CD4-positive, alpha-beta T cell (primary cell): ENCODE results near the gene RNF227. TPM values are rescaled to one million over a fixed set of nuclear protein-coding genes. Genes with fewer than 3 reads are reported as not detected.

Experiments
- ATAC-seq: fragments of 200-7000 bp; cut with Tn5 transposase; one replicate; pipeline ENCODE4 v1.10.0; 2022; ENCODE audit warnings: mild to moderate bottlenecking; ENCODE audit not compliant: poor library complexity
- CTCF ChIA-PET: fragments of 350-600 bp; sonication (Branson Sonifier 250); formaldehyde crosslinking; loops from one replicate; lab custom pipeline; 2021; ENCODE audit warnings: antibody characterized with exemption, inconsistent platforms; lab: Charles Lee
- POLR2A ChIA-PET: fragments of 350-600 bp; sonication (Branson Sonifier 250); formaldehyde crosslinking; loops from one replicate; lab custom pipeline; 2021; ENCODE audit warnings: antibody characterized with exemption, inconsistent platforms; lab: Charles Lee
- DNase-seq, 14 experiments: peaks; one replicate each; pipeline ENCODE4 v3.0.0-alpha.2; 2013 to 2020; ENCODE audit warnings: mixed read lengths in 2 of 14
- H3K27ac ChIP-seq, 2 donors: one replicate each; pipeline versions ENCODE4 v1.5.1 to v1.7.0; 2013; ENCODE audit warnings: low read length in 2 of 2, low read depth in 1 of 2, mild to moderate bottlenecking in 1 of 2
- H3K27me3 ChIP-seq, 2 experiments: 1 replicate in 1 of 2; 2 replicates in 1 of 2; pipeline versions ENCODE4 v1.6.1 to v1.7.0; 2013; ENCODE audit warnings: low read length in 2 of 2, control low read depth in 1 of 2, mild to moderate bottlenecking in 1 of 2, moderate library complexity in 1 of 2; ENCODE audit not compliant: insufficient read depth in 2 of 2, control insufficient read depth in 1 of 2
- H3K36me3 ChIP-seq: one replicate; pipeline ENCODE4 v1.6.1; 2013; ENCODE audit warnings: low read length, control low read depth; ENCODE audit not compliant: insufficient read depth
- H3K4me1 ChIP-seq: one replicate; pipeline ENCODE4 v1.6.1; 2013; ENCODE audit warnings: low read length, control low read depth; ENCODE audit not compliant: insufficient read depth
- H3K4me3 ChIP-seq: one replicate; pipeline ENCODE4 v1.5.1; 2013; ENCODE audit warnings: mild to moderate bottlenecking, low read length, moderate library complexity
- H3K9me3 ChIP-seq, 2 experiments: 1 replicate in 1 of 2; 2 replicates in 1 of 2; pipeline versions ENCODE4 v1.6.1 to v1.7.0; 2013; ENCODE audit warnings: low read length in 2 of 2, mild to moderate bottlenecking in 2 of 2, control low read depth in 1 of 2, moderate library complexity in 1 of 2; ENCODE audit not compliant: control insufficient read depth in 1 of 2, insufficient read depth in 1 of 2
- H3K27ac Mint-ChIP-seq: one replicate; pipeline ENCODE4 v1.8.0; 2020; ENCODE audit warnings: mixed read lengths
- H3K27me3 Mint-ChIP-seq: one replicate; pipeline ENCODE4 v1.8.0; 2021; ENCODE audit warnings: mixed read lengths
- H3K36me3 Mint-ChIP-seq: one replicate; pipeline ENCODE4 v1.8.0; 2021; ENCODE audit warnings: low read depth, mixed read lengths
- H3K4me1 Mint-ChIP-seq: one replicate; pipeline ENCODE4 v1.8.0; 2021; ENCODE audit warnings: low read depth, mixed read lengths
- H3K4me3 Mint-ChIP-seq: one replicate; pipeline ENCODE4 v1.8.0; 2020; ENCODE audit warnings: mild to moderate bottlenecking, mixed read lengths
- H3K9me3 Mint-ChIP-seq: one replicate; pipeline ENCODE4 v1.8.0; 2020; ENCODE audit warnings: mixed read lengths
- CTCF ChIP-seq: fragments of 200-600 bp; IDR thresholded peaks from one replicate; pipeline ENCODE4 v1.8.0; 2022; ENCODE audit warnings: antibody characterized with exemption, mild to moderate bottlenecking
- intact Hi-C, 2 experiments: fragments of 100-400 bp; cut with DNase I in 1 of 2; cut with micrococcal nuclease in 1 of 2; formaldehyde crosslinking; loops; one replicate each; pipeline versions ENCODE4 v1.15.1 to v1.9.0; 2023 to 2025; cut with DNase I, micrococcal nuclease
- total RNA-seq, 174 experiments: library from RNA in 2 of 174; stranded (reverse) in 2 of 174; gene quantifications; one replicate each; pipeline ENCODE4 v1.2.3 and lab custom pipeline; 2021 to 2026

Gene RNF227
- total RNA-seq, 2 experiments from 2014 or later, result 3.2 to 3.5 TPM

DNA sequence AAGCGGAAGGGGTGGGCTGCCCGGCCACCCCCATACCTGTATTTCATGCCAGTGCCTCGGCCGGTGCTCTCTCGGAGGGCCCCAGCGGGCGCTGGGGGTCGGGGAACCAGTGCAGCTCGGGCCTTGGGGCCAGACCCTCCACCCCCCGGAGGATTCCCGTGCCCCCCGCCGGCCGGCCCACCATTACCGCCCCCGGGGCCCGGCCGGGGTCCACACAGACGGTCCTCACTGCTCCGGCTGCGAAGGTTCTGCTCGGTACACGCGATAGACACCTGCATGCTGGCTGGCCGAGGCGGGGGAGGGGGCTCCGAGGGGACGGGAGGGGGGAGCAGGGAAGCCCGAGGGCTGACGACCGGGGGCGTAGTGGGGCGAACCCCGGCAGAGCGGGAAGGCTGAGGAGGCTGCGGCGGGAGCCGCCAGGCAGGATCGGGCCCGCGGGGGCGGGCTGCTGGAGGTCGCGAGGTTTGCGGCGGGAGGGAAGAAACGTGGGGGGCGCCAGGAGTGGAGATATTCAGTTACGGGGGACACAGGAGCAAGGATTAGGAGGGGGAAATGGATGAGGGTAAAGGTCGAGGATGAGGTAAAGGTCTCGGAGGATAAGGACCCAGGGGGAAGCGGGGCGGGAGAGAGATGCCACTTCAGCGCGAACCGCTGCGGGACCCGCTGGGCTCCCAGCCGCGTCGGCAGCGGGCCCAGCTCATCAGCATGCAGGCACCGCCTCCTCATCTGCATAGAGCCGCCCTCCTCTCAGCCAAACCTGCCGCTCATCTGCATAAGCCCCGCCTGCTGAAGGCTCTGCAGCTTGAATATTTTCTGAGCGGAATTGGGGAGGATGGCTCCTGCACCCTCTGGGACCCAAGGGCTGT lies 13.3 kb upstream of the RNF227 start, which contains the start of gene KCNAB3:
Gene KCNAB3, minus strand, starts transcription at position 699 of the 866 bp plus-strand sequence. Its CDS starts 421 bp downstream, at position 278.
- H3K9me3 ChIP-seq, result no peaks in the 10 kb centered on the region
- TF ChIP-seq CTCF, result no peak
- Mint-ChIP-seq H3K4me3 (peak within 1 kb of the TSS; percentile 97), H3K36me3 (peaks cover 31% of the 10 kb centered on the region), H3K9me3 (no peaks in the 10 kb centered on the region), H3K4me1 (peaks cover 50% of the 10 kb centered on the region), H3K27ac (peak within 1 kb of the TSS; percentile 90), H3K27me3 (no peaks in the 10 kb centered on the region)
- POLR2A ChIA-PET, result interaction anchor here (0.6 to 5.3 kb wide), 3 partner anchors 13 to 691 kb away, joined by 3 to 60 read pairs (median 3); partner anchors contain the start of gene RNF227
- ATAC-seq, result peak; percentile 37
- H3K27ac ChIP-seq, result no peak within 1 kb of the TSS
- peak within 1 kb of the TSS; percentile 23 for H3K4me3 ChIP-seq
- CTCF ChIA-PET, result interaction anchor here (1.3 kb wide), 1 partner anchor 16 kb away, joined by 4 read pairs; no protein-coding TSS in a partner anchor
- intact Hi-C loops, result loop anchor here (1.0 to 5.0 kb wide), 4 partner anchors 13 to 312 kb away; partner anchors contain the start of genes CHD3 (in 1 of the 2) and RNF227 (in 1 of the 2)
- peaks cover 37% of the 10 kb centered on the region for H3K4me1 ChIP-seq
- DNase-seq, result peak; percentile 22 to 83 (median 50)
- peaks cover 7% of the 10 kb centered on the region for H3K36me3 ChIP-seq
- no peaks in the 10 kb centered on the region for H3K27me3 ChIP-seq

GRCh38 chr17:7927596-7927995 lies 11.5 kb upstream of the RNF227 start:
- intact Hi-C loops, result no loop called here
- Mint-ChIP-seq H3K27ac (peak overlapping the region; percentile 21), H3K4me3 (peak overlapping the region; percentile 54)

More at GRCh38 chr17:7927596-7927995, 11.5 kb upstream of the RNF227 start:
- H3K4me3 ChIP-seq, result no peak overlapping the region
- CTCF ChIA-PET, result no interaction called here
- Mint-ChIP-seq H3K27me3 (no peaks in the 10 kb centered on the region), H3K36me3 (peaks cover 34% of the 10 kb centered on the region), H3K4me1 (peaks cover 48% of the 10 kb centered on the region), H3K9me3 (no peaks in the 10 kb centered on the region)
- no peak for TF ChIP-seq CTCF
- POLR2A ChIA-PET, result interaction anchor here (1.6 kb wide), 1 partner anchor 11 kb away, joined by 6 read pairs; the partner anchor contains the start of gene RNF227
- no peaks in the 10 kb centered on the region for H3K27me3 ChIP-seq
- no peak overlapping the region for H3K27ac ChIP-seq
- ATAC-seq (no peak), DNase-seq (no peak)
- peaks cover 41% of the 10 kb centered on the region for H3K4me1 ChIP-seq
- H3K36me3 ChIP-seq, result peaks cover 7% of the 10 kb centered on the region
- H3K9me3 ChIP-seq, result no peaks in the 10 kb centered on the region
